Gastroesophageal sphincter (tissue), 3 donors: ENCODE results near the gene PHACTR1.

ENCODE experiments used
- CTCF ChIP-seq, 4 experiments: fragments of 200-600 bp in 2 of 4; fragments of 450-650 bp in 2 of 4; sonication (generic) in 1 of 4; IDR thresholded peaks; one replicate each; pipeline ENCODE4 v1.5.1; 2017 to 2019; ENCODE audit warnings: antibody characterized with exemption in 4 of 4, mild to moderate bottlenecking in 2 of 4, moderate library complexity in 2 of 4
- EP300 ChIP-seq: sonication (generic); formaldehyde crosslinking; IDR thresholded peaks from one replicate; pipeline ENCODE4 v1.6.1; 2017; ENCODE audit warnings: antibody characterized with exemption, mild to moderate bottlenecking
- POLR2A ChIP-seq, 2 donors: fragments of 450-650 bp; IDR thresholded peaks; one replicate each; pipeline ENCODE4 v1.6.1; 2017; ENCODE audit warnings: antibody characterized with exemption in 2 of 2, mild to moderate bottlenecking in 2 of 2, moderate library complexity in 1 of 2
- POLR2AphosphoS5 ChIP-seq: sonication (generic); formaldehyde crosslinking; IDR thresholded peaks from one replicate; pipeline ENCODE4 v1.6.1; 2017; ENCODE audit warnings: antibody characterized with exemption

- TF ChIP-seq CTCF (IDR thresholded peaks at IDR 0.05) (no peak), EP300 (no peak), POLR2A (IDR thresholded peaks at IDR 0.05) (no peak), POLR2AphosphoS5 (no peak)
Observed at GRCh38 chr6:12693122-12693521, 23.4 kb upstream of the PHACTR1 start.
